H9 (cell line): Measurements from ENCODE around the gene LMO1. TPM values are rescaled to one million over a fixed set of nuclear protein-coding genes. Genes with fewer than 3 reads are reported as not detected.
A peak's percentile ranks its signal among the peaks of the same experiment; 100 is the strongest.

Experiments used
- DNase-seq: peaks from one replicate; pipeline ENCODE4 v3.0.0-alpha.2; 2017
- H2AFZ ChIP-seq: one replicate; pipeline ENCODE4 v1.6.1; 2013; ENCODE audit warnings: mild to moderate bottlenecking, low read length, control low read depth, moderate library complexity
- H2AK5ac ChIP-seq: 2 replicates; pipeline ENCODE4 v1.6.1; 2013; ENCODE audit warnings: low read length, control low read depth, mixed read lengths; ENCODE audit not compliant: insufficient read length
- H2BK120ac ChIP-seq: one replicate; pipeline ENCODE4 v1.6.1; 2013; ENCODE audit warnings: low read depth, mild to moderate bottlenecking, low read length, control low read depth, inconsistent platforms; ENCODE audit not compliant: poor library complexity, severe bottlenecking
- H2BK12ac ChIP-seq: 2 replicates; pipeline ENCODE4 v1.6.1; 2013; ENCODE audit warnings: low read length, control low read depth, mixed read lengths, low read depth; ENCODE audit not compliant: insufficient read length
- H2BK15ac ChIP-seq: 2 replicates; pipeline ENCODE4 v1.6.1; 2013; ENCODE audit warnings: low read depth, low read length, control low read depth
- H2BK20ac ChIP-seq: one replicate; pipeline ENCODE4 v1.6.1; 2013; ENCODE audit warnings: low read depth, mild to moderate bottlenecking, low read length, control low read depth, inconsistent platforms; ENCODE audit not compliant: poor library complexity, severe bottlenecking
- H2BK5ac ChIP-seq: 2 replicates; pipeline ENCODE4 v1.6.1; 2013; ENCODE audit warnings: low read length, control low read depth, mixed read lengths; ENCODE audit not compliant: insufficient read length
- H3K14ac ChIP-seq: 2 replicates; pipeline ENCODE4 v1.6.1; 2013; ENCODE audit warnings: low read length, control low read depth; ENCODE audit not compliant: insufficient read depth
- H3K18ac ChIP-seq: 2 replicates; pipeline ENCODE4 v1.6.1; 2013; ENCODE audit warnings: low read depth, mild to moderate bottlenecking, mixed read lengths, low read length, control low read depth; ENCODE audit not compliant: insufficient read length
- H3K23ac ChIP-seq: 2 replicates; pipeline ENCODE4 v1.6.1; 2013; ENCODE audit warnings: low read length, control low read depth, mixed read lengths, low read depth; ENCODE audit not compliant: insufficient read length
- H3K23me2 ChIP-seq: 2 replicates; pipeline ENCODE4 v1.6.1; 2013; ENCODE audit warnings: low read depth, mild to moderate bottlenecking, mixed read lengths, low read length, control low read depth; ENCODE audit not compliant: insufficient read length, poor library complexity, severe bottlenecking
- H3K27ac ChIP-seq: 2 replicates; pipeline ENCODE4 v1.5.1; 2013; ENCODE audit warnings: low read length, control low read depth, mixed read lengths, low read depth; ENCODE audit not compliant: insufficient read length
- H3K27me3 ChIP-seq: 2 replicates; pipeline ENCODE4 v1.6.1; 2013; ENCODE audit warnings: low read length, control low read depth, inconsistent platforms; ENCODE audit not compliant: insufficient read depth
- H3K4ac ChIP-seq: 2 replicates; pipeline ENCODE4 v1.6.1; 2013; ENCODE audit warnings: low read depth, mild to moderate bottlenecking, control low read depth, inconsistent platforms, low read length, moderate library complexity
- H3K4me1 ChIP-seq: 2 replicates; pipeline ENCODE4 v1.6.1; 2013; ENCODE audit warnings: low read length, control low read depth, inconsistent platforms; ENCODE audit not compliant: insufficient read depth
- H3K4me2 ChIP-seq: 2 replicates; pipeline ENCODE4 v1.6.1; 2013; ENCODE audit warnings: low read length, control low read depth, mixed read lengths; ENCODE audit not compliant: insufficient read length, insufficient read depth
- H3K56ac ChIP-seq: 2 replicates; pipeline ENCODE4 v1.6.1; 2013; ENCODE audit warnings: low read depth, mild to moderate bottlenecking, mixed read lengths, low read length, control low read depth; ENCODE audit not compliant: insufficient read length
- H3K79me1 ChIP-seq: 2 replicates; pipeline ENCODE4 v1.6.1; 2013; ENCODE audit warnings: low read depth, mild to moderate bottlenecking, moderate library complexity, low read length, control low read depth, inconsistent platforms; ENCODE audit not compliant: insufficient read depth, poor library complexity, severe bottlenecking
- H3K79me2 ChIP-seq: 2 replicates; pipeline ENCODE4 v1.6.1; 2013; ENCODE audit warnings: low read length, control low read depth, inconsistent platforms; ENCODE audit not compliant: insufficient read depth
- H3K9ac ChIP-seq: 2 replicates; pipeline ENCODE4 v1.6.1; 2013; ENCODE audit warnings: low read length, control low read depth, mixed read lengths; ENCODE audit not compliant: insufficient read length; ENCODE audit errors: extremely low read depth
- H3K9me3 ChIP-seq: one replicate; pipeline ENCODE4 v1.6.1; 2013; ENCODE audit warnings: low read depth, low read length, inconsistent platforms; ENCODE audit not compliant: control insufficient read depth
- H3T11ph ChIP-seq: one replicate; pipeline ENCODE4 v1.6.1; 2013; ENCODE audit warnings: mild to moderate bottlenecking, low read length, control low read depth, inconsistent platforms
- H4K20me1 ChIP-seq: one replicate; pipeline ENCODE4 v1.6.1; 2013; ENCODE audit not compliant: control insufficient read depth, insufficient read length, insufficient read depth
- H4K5ac ChIP-seq: 2 replicates; pipeline ENCODE4 v1.6.1; 2013; ENCODE audit warnings: low read depth, mild to moderate bottlenecking, mixed read lengths, low read length, control low read depth; ENCODE audit not compliant: insufficient read length
- H4K8ac ChIP-seq: replicated peaks from 2 replicates; pipeline ENCODE4 v1.6.1; 2013; ENCODE audit warnings: low read length, control low read depth, mixed read lengths, low read depth; ENCODE audit not compliant: insufficient read length
- H4K91ac ChIP-seq: 2 replicates; pipeline ENCODE4 v1.6.1; 2013; ENCODE audit warnings: low read depth, mild to moderate bottlenecking, moderate library complexity, mixed read lengths, low read length, control low read depth; ENCODE audit not compliant: insufficient read length
- H3K27ac Mint-ChIP-seq, 3 experiments: 2 replicates in 2 of 3; 3 replicates in 1 of 3; pipeline ENCODE4 v1.8.0; 2020 to 2021; ENCODE audit warnings: mixed read lengths in 3 of 3, mild to moderate bottlenecking in 1 of 3, moderate library complexity in 1 of 3
- H3K27me3 Mint-ChIP-seq: 2 replicates; pipeline ENCODE4 v1.8.0; 2021; ENCODE audit warnings: low read depth, mild to moderate bottlenecking, moderate library complexity, mixed read lengths
- H3K36me3 Mint-ChIP-seq, 3 experiments: 2 replicates in 2 of 3; 3 replicates in 1 of 3; pipeline ENCODE4 v1.8.0; 2020 to 2021; ENCODE audit warnings: low read depth in 3 of 3, mixed read lengths in 3 of 3; ENCODE audit not compliant: insufficient read depth in 1 of 3
- H3K4me1 Mint-ChIP-seq, 2 experiments: 2 replicates each; pipeline ENCODE4 v1.8.0; 2020; ENCODE audit warnings: mixed read lengths in 2 of 2
- H3K4me3 Mint-ChIP-seq, 2 experiments: 2 replicates in 1 of 2; 3 replicates in 1 of 2; pipeline ENCODE4 v1.8.0; 2020 to 2021; ENCODE audit warnings: mild to moderate bottlenecking in 2 of 2, mixed read lengths in 2 of 2, moderate library complexity in 1 of 2
- H3K9me3 Mint-ChIP-seq, 2 experiments: 2 replicates in 1 of 2; 3 replicates in 1 of 2; pipeline ENCODE4 v1.8.0; 2020; ENCODE audit warnings: mild to moderate bottlenecking in 2 of 2, mixed read lengths in 2 of 2, moderate library complexity in 1 of 2
- CTCF ChIP-seq: fragments of 200-600 bp; sonication (generic); conservative IDR thresholded peaks from 3 replicates; pipeline ENCODE4 v1.8.0; 2021; ENCODE audit warnings: antibody characterized with exemption, mild to moderate bottlenecking
- WGBS: extraction: QIAGEN DNeasy Blood & Tissue Kit; methylation state at CpG from one replicate; pipeline ENCODE4 v1.1.7; 2013; ENCODE audit warnings: missing lambda C conversion rate, low lambda C conversion rate, mixed read lengths; ENCODE audit not compliant: insufficient read length; ENCODE audit errors: extremely low coverage; 5-methylcytosine and 5-hydroxymethylcytosine counted together
- total RNA-seq: library from RNA; stranded (reverse); gene quantifications from 2 replicates; pipeline ENCODE4 v1.2.1, GENCODE V29; 2021

Gene LMO1
- total RNA-seq, 1 experiment from 2014 or later = 0.50 TPM

DNA sequence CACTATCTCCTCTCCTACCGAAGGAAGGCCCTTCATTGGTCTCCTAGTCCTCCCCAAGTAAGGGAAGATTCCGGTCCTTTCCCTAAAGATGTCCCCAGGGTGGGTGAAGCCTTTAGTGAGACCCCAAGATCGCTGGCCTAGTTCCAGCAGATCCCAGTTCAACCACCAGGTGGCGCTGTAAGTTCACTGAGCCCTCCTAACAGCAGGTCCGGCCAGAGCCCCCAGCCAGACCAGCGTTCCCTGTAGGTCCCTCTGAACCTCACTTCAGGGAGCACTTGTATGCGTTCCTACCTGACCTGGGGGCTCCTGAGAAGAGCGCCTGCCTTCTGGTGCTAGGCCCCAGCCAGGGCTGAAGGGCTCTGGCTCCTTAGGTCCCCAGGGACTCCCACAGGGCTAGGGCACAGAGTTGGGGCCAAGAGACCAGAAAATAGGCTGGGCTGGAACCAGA lies 38.1 kb downstream of the LMO1 start:
- no peaks in the 10 kb centered on the region for H3K27me3 ChIP-seq
- no peaks in the 10 kb centered on the region for H3K4me1 ChIP-seq
- no peak overlapping the region for H4K91ac ChIP-seq
- no peaks in the 10 kb centered on the region for H3K23me2 ChIP-seq
- Mint-ChIP-seq H3K4me1 (peaks cover 20 to 27% of the 10 kb centered on the region in 2 experiments), H3K4me3 (no peak overlapping the region), H3K36me3 (no peaks in the 10 kb centered on the region), H3K27me3 (peaks cover 7% of the 10 kb centered on the region), H3K27ac (no peak overlapping the region), H3K9me3 (no peaks in the 10 kb centered on the region)
- H3K23ac ChIP-seq = no peak overlapping the region
- no peak overlapping the region for H3T11ph ChIP-seq
- H3K18ac ChIP-seq = no peak overlapping the region
- no peaks in the 10 kb centered on the region for H4K20me1 ChIP-seq
- no peak overlapping the region for H3K56ac ChIP-seq
- H2AK5ac ChIP-seq = no peak overlapping the region
- H2BK12ac ChIP-seq = no peak overlapping the region
- WGBS = no CpG with 5 or more reads among the region's 8 CpGs
- H2BK20ac ChIP-seq = no peak overlapping the region
- H3K4ac ChIP-seq = no peak overlapping the region
- no peak overlapping the region for H3K27ac ChIP-seq
- peak; percentile 90 for DNase-seq
- no peak overlapping the region for H2BK120ac ChIP-seq
- H3K9ac ChIP-seq = no peak overlapping the region
- H3K79me2 ChIP-seq = no peaks in the 10 kb centered on the region
- H3K4me2 ChIP-seq = no peak overlapping the region
- no peak overlapping the region for H4K5ac ChIP-seq
- peak; percentile 97 for TF ChIP-seq CTCF
- H4K8ac ChIP-seq = no peak overlapping the region
- H2AFZ ChIP-seq = no peak overlapping the region
- H3K79me1 ChIP-seq = no peaks in the 10 kb centered on the region
- H3K14ac ChIP-seq = no peak overlapping the region
- H2BK5ac ChIP-seq = no peak overlapping the region
- no peaks in the 10 kb centered on the region for H3K9me3 ChIP-seq
- H2BK15ac ChIP-seq = no peak overlapping the region
